H1 (cell line): ENCODE measurements around the gene RIIAD1. TPM values are rescaled to one million over a fixed set of nuclear protein-coding genes. Genes with fewer than 3 reads are reported as not detected.

Source experiments
- BRCA1 ChIP-seq: IDR thresholded peaks from 2 replicates; pipeline ENCODE4 v1.6.1; 2012; ENCODE audit warnings: low read depth, low read length, improper control_type of control experiment
- GTF2F1 ChIP-seq: IDR thresholded peaks from 2 replicates; pipeline ENCODE4 v1.6.1; 2012; ENCODE audit warnings: low read depth, low read length, improper control_type of control experiment, borderline replicate concordance
- SP4 ChIP-seq: IDR thresholded peaks from 2 replicates; pipeline ENCODE4 v1.6.1; 2012; ENCODE audit warnings: low read length, inconsistent platforms
- polyA plus RNA-seq, 7 experiments: library from polyadenylated mRNA; depleted of rRNA in 3 of 7; stranded (reverse) in 5 of 7; unstranded in 2 of 7; fragments of >200 nt in 5 of 7; fragments of 200-250 nt in 2 of 7; gene quantifications; 1 replicate in 5 of 7; 2 replicates in 1 of 7; 4 replicates in 1 of 7; pipeline versions ENCODE4 v1.2.1 to v1.2.3, GENCODE V29; 2011 to 2013; ENCODE audit warnings: missing spikeins in 2 of 7, mixed read lengths in 2 of 7
- total RNA-seq: library from RNA; stranded (reverse); fragmentation: NEBNext Ultra II Directional; extraction: Animal tissue kit (Norgen Biotek cat#: 25700); gene quantifications from 2 replicates; pipeline ENCODE4 v1.2.1, GENCODE V29; 2021

RIIAD1 gene
- total and polyA plus RNA-seq, 2 of the 8 experiments (the other 6 are each of a cell fraction or from before 2014, with no cell fraction given), result not detected

GRCh38 chr1:151673407-151673806 is 47.9 kb upstream of the RIIAD1 start (continued):
- TF ChIP-seq BRCA1 (no peak), SP4 (no peak), GTF2F1 (no peak)
